HepG2 (cell line): ENCODE data around the gene SFMBT1. TPM values are rescaled to one million over a fixed set of nuclear protein-coding genes. Genes with fewer than 3 reads are reported as not detected.

ENCODE experiments used
- BRD4 ChIP-seq: sonication (generic); formaldehyde crosslinking; IDR thresholded peaks from 2 replicates; pipeline ENCODE4 v1.4.0; 2020; ENCODE audit warnings: missing genetic modification reagents
- CHD4 ChIP-seq: fragments of 200-600 bp; sonication (generic); IDR thresholded peaks from 2 replicates; pipeline ENCODE4 v1.7.0; 2017; ENCODE audit warnings: mild to moderate bottlenecking, low read length, borderline replicate concordance
- GMEB1 ChIP-seq: sonication (generic); formaldehyde crosslinking; IDR thresholded peaks from 2 replicates; pipeline ENCODE4 v1.5.1; 2020; ENCODE audit warnings: missing genetic modification reagents, mild to moderate bottlenecking, borderline replicate concordance
- GTF3A ChIP-seq: sonication (generic); formaldehyde crosslinking; conservative IDR thresholded peaks from 2 replicates; pipeline ENCODE4 v1.4.0; 2020; ENCODE audit warnings: mild to moderate bottlenecking, missing genetic modification reagents
- MAZ ChIP-seq, 2 experiments: sonication (generic) in 1 of 2; formaldehyde crosslinking in 1 of 2; IDR thresholded peaks; 2 replicates each; pipeline versions ENCODE4 v1.5.0 to v1.6.1; 2012 to 2020; ENCODE audit warnings: low read depth in 2 of 2, mild to moderate bottlenecking in 2 of 2, borderline replicate concordance in 1 of 2, improper control_type of control experiment in 1 of 2, low read length in 1 of 2, missing genetic modification reagents in 1 of 2, moderate library complexity in 1 of 2
- MYPOP ChIP-seq: sonication (generic); formaldehyde crosslinking; IDR thresholded peaks from 2 replicates; pipeline ENCODE4 v1.8.1; 2023; ENCODE audit warnings: mild to moderate bottlenecking, moderate library complexity, missing genetic modification reagents
- PLRG1 ChIP-seq: fragments of 450-650 bp; conservative IDR thresholded peaks from 2 replicates; pipeline ENCODE4 v1.6.1; 2016
- RAD51 ChIP-seq: fragments of 450-650 bp; IDR thresholded peaks from 2 replicates; pipeline ENCODE4 v1.6.1; 2016; ENCODE audit warnings: borderline replicate concordance
- RBM22 ChIP-seq: fragments of 200-400 bp; formaldehyde crosslinking; optimal IDR thresholded peaks from 2 replicates; pipeline ENCODE3; 2017; ENCODE audit warnings: mild to moderate bottlenecking, low read length, moderate library complexity
- TFAP4 ChIP-seq: sonication (generic); IDR thresholded peaks from 2 replicates; pipeline ENCODE4 v1.6.1; 2016; ENCODE audit warnings: low read depth, borderline replicate concordance
- ZIK1 ChIP-seq: sonication (generic); formaldehyde crosslinking; IDR thresholded peaks from 2 replicates; pipeline ENCODE4 v1.5.0; 2020; ENCODE audit warnings: mild to moderate bottlenecking, low read depth, missing genetic modification reagents, borderline replicate concordance
- ZNF121 ChIP-seq: sonication (generic); formaldehyde crosslinking; IDR thresholded peaks from 2 replicates; pipeline ENCODE4 v1.5.0; 2020; ENCODE audit warnings: mild to moderate bottlenecking, missing genetic modification reagents
- ZNF136 ChIP-seq: sonication (generic); formaldehyde crosslinking; IDR thresholded peaks from 2 replicates; pipeline ENCODE4 v1.8.1; 2022; ENCODE audit warnings: low read depth, mild to moderate bottlenecking, moderate library complexity, missing genetic modification reagents
- ZNF703 ChIP-seq: sonication (generic); formaldehyde crosslinking; IDR thresholded peaks from 2 replicates; pipeline ENCODE4 v1.5.1; 2020; ENCODE audit warnings: missing genetic modification reagents, mild to moderate bottlenecking, moderate library complexity, borderline replicate concordance
- ZNF768 ChIP-seq: sonication (generic); formaldehyde crosslinking; IDR thresholded peaks from 2 replicates; pipeline ENCODE4 v1.4.0; 2020; ENCODE audit warnings: missing genetic modification reagents
- ZNF775 ChIP-seq: sonication (generic); formaldehyde crosslinking; IDR thresholded peaks from 2 replicates; pipeline ENCODE4 v1.4.0; 2020; ENCODE audit warnings: missing genetic modification reagents, mild to moderate bottlenecking, moderate library complexity, borderline replicate concordance
- ZSCAN31 ChIP-seq: sonication (generic); formaldehyde crosslinking; IDR thresholded peaks from 2 replicates; pipeline ENCODE4 v1.5.0; 2020; ENCODE audit warnings: low read depth, mild to moderate bottlenecking, missing genetic modification reagents
- polyA plus RNA-seq, 8 experiments: library from polyadenylated mRNA; depleted of rRNA in 3 of 8; stranded (reverse) in 7 of 8; unstranded in 1 of 8; fragments of >200 nt; fragmentation: Illumina TruSeq in 4 of 8; extraction: Trizol in 4 of 8; gene quantifications; 2 replicates each; pipeline versions ENCODE4 v1.2.1 to v1.2.3, GENCODE V29; 2011 to 2016; ENCODE audit warnings: low read depth in 4 of 8, missing spikeins in 1 of 8, mixed read lengths in 1 of 8; ENCODE audit not compliant: insufficient read depth in 1 of 8
- total RNA-seq, 5 experiments: library from RNA; depleted of rRNA; stranded (reverse); fragments of >200 nt; fragmentation: Illumina TruSeq; extraction: Trizol; gene quantifications; 2 replicates each; pipeline ENCODE4 v1.2.3, GENCODE V29; 2016; ENCODE audit warnings: low read depth in 1 of 5
- TF ChIP-seq, protein P1 (sequence below): sonication (generic); formaldehyde crosslinking; conservative IDR thresholded peaks from 2 replicates; pipeline ENCODE4 v1.8.0; 2022; ENCODE audit warnings: missing genetic modification reagents
- TF ChIP-seq, protein P2 (sequence below): sonication (generic); formaldehyde crosslinking; IDR thresholded peaks from 2 replicates; pipeline ENCODE4; 2020; ENCODE audit warnings: missing genetic modification reagents, mild to moderate bottlenecking, borderline replicate concordance

Gene SFMBT1
- total and polyA plus RNA-seq, 2 of the 13 experiments (the other 11 are each of a cell fraction or from before 2014, with no cell fraction given), result 3.8 to 12.8 TPM

DNA sequence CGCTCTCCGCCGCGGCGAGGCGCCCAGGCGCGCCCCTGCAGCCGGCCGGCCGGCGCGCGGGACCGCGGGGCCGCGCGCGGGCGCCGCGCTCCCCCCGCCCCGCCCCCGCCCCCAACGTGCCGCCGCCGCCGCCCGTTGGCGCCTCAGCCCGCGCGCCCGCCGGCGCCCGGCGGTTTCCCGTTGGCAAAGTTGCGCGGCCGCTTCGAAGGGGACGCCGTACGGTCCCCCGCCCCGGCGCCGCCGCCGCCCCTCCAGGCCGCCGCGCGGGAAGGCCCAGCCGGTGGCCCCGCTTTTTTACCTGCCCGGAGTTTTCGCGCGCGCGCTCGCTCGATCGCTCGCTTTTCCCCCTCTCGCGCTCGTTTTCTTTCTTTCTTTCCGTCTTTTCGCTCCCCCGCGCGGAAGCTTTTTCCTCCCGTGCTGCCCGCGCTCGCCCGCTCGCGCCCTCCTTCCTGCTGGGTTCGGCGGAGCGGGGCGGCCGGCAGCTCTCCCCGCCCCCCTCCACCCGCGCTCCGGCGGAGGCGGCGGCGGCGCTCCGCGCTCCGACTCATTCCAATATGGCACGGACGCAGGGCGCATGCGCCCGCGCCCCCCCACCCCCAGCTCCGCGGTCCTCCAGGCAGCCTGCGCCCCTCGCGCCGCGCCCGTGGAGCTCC lies at the start of gene SFMBT1 (continued):
- TF ChIP-seq, protein P1, sequence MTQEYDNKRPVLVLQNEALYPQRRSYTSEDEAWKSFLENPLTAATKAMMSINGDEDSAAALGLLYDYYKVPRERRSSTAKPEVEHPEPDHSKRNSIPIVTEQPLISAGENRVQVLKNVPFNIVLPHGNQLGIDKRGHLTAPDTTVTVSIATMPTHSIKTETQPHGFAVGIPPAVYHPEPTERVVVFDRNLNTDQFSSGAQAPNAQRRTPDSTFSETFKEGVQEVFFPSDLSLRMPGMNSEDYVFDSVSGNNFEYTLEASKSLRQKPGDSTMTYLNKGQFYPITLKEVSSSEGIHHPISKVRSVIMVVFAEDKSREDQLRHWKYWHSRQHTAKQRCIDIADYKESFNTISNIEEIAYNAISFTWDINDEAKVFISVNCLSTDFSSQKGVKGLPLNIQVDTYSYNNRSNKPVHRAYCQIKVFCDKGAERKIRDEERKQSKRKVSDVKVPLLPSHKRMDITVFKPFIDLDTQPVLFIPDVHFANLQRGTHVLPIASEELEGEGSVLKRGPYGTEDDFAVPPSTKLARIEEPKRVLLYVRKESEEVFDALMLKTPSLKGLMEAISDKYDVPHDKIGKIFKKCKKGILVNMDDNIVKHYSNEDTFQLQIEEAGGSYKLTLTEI, result no peak
- 0 out of 2 replicates have a peak, but pooled peaks have one; percentile 19 for TF ChIP-seq GMEB1 (CRISPR knock-in tag)
- TF ChIP-seq, protein P2, sequence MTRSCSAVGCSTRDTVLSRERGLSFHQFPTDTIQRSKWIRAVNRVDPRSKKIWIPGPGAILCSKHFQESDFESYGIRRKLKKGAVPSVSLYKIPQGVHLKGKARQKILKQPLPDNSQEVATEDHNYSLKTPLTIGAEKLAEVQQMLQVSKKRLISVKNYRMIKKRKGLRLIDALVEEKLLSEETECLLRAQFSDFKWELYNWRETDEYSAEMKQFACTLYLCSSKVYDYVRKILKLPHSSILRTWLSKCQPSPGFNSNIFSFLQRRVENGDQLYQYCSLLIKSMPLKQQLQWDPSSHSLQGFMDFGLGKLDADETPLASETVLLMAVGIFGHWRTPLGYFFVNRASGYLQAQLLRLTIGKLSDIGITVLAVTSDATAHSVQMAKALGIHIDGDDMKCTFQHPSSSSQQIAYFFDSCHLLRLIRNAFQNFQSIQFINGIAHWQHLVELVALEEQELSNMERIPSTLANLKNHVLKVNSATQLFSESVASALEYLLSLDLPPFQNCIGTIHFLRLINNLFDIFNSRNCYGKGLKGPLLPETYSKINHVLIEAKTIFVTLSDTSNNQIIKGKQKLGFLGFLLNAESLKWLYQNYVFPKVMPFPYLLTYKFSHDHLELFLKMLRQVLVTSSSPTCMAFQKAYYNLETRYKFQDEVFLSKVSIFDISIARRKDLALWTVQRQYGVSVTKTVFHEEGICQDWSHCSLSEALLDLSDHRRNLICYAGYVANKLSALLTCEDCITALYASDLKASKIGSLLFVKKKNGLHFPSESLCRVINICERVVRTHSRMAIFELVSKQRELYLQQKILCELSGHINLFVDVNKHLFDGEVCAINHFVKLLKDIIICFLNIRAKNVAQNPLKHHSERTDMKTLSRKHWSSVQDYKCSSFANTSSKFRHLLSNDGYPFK, result no peak
- no peak for TF ChIP-seq ZNF121 (CRISPR knock-in tag)
- TF ChIP-seq MYPOP (CRISPR knock-in tag), result no peak; the same call in 1 of the 2 replicates
- TF ChIP-seq RBM22, result no peak
- TF ChIP-seq CHD4, result no peak
- no peak for TF ChIP-seq BRD4 (CRISPR knock-in tag)
- TF ChIP-seq RAD51, result no peak
- no peak for TF ChIP-seq PLRG1
- TF ChIP-seq ZNF136 (CRISPR knock-in tag), result no peak
- TF ChIP-seq ZIK1, result no peak
- no peak for TF ChIP-seq ZNF775 (CRISPR knock-in tag)
- TF ChIP-seq ZSCAN31 (CRISPR knock-in tag), result 0 out of 2 replicates have a peak, but pooled peaks have one; percentile 29
- no peak for TF ChIP-seq MAZ (IDR thresholded peaks at IDR 0.05; ENCODE audit: borderline replicate concordance, low read depth, low read length)
- no peak; the same call in 1 of the 2 replicates for TF ChIP-seq MAZ (CRISPR knock-in tag; IDR thresholded peaks at IDR 0.05; ENCODE audit: low read depth)
- no peak for TF ChIP-seq TFAP4
- TF ChIP-seq ZNF703 (CRISPR knock-in tag), result no peak
- TF ChIP-seq GTF3A (CRISPR knock-in tag), result no peak
- peak; percentile 31; the same call in 1 of the 2 replicates for TF ChIP-seq ZNF768 (CRISPR knock-in tag)
